ENCODE measurements around the gene IGFBP5.

IGFBP5 gene

GRCh38 chr2:216687646-216688045 is 7.7 kb downstream of the IGFBP5 start:
- TF ChIP-seq ZFX (IDR thresholded peaks at IDR 0.05): no peak
- TF ChIP-seq, protein P1, sequence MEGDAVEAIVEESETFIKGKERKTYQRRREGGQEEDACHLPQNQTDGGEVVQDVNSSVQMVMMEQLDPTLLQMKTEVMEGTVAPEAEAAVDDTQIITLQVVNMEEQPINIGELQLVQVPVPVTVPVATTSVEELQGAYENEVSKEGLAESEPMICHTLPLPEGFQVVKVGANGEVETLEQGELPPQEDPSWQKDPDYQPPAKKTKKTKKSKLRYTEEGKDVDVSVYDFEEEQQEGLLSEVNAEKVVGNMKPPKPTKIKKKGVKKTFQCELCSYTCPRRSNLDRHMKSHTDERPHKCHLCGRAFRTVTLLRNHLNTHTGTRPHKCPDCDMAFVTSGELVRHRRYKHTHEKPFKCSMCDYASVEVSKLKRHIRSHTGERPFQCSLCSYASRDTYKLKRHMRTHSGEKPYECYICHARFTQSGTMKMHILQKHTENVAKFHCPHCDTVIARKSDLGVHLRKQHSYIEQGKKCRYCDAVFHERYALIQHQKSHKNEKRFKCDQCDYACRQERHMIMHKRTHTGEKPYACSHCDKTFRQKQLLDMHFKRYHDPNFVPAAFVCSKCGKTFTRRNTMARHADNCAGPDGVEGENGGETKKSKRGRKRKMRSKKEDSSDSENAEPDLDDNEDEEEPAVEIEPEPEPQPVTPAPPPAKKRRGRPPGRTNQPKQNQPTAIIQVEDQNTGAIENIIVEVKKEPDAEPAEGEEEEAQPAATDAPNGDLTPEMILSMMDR (conservative IDR thresholded peaks at IDR 0.05): peak; percentile 48
- H3K27ac ChIP-seq: no peak overlapping the region

- TF ChIP-seq, protein P1 (conservative IDR thresholded peaks at IDR 0.05): no peak
- no peak for TF ChIP-seq ZFX (IDR thresholded peaks at IDR 0.05)
- H3K27ac ChIP-seq: no peak overlapping the region
These were observed 8.2 kb downstream of the IGFBP5 start for GRCh38 chr2:216687111-216687510.

DNA sequence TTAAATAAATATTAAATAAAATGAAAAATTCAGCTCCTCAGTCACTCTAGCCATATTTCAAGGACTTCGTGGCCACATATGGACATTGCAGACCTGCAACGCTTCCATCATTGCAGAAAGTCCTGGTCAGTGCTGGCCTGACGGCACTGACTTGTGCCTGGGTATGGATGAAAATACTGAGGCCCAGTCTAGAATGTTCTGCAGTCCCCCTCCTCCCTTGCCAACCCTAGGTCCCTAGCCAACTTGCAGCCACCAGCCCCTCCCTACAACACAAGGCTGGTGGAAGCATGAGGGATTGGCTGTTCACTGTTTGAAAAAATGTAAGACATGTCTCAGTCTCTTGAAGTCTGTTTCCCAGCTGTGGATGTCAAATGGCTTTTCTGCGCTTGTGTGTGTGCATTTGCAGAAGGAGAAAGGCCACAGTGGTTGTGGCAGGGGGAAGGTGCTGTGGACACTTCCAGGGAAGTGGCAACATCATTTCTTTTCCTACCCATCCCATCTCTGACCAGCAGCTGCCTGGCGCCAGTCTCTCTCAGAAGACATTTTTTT is 9.9 kb downstream of the IGFBP5 start:
- no peak overlapping the region for H3K27ac ChIP-seq
- TF ChIP-seq, protein P1 (conservative IDR thresholded peaks at IDR 0.05): no peak
- no peak for TF ChIP-seq ZFX (IDR thresholded peaks at IDR 0.05)

DNA sequence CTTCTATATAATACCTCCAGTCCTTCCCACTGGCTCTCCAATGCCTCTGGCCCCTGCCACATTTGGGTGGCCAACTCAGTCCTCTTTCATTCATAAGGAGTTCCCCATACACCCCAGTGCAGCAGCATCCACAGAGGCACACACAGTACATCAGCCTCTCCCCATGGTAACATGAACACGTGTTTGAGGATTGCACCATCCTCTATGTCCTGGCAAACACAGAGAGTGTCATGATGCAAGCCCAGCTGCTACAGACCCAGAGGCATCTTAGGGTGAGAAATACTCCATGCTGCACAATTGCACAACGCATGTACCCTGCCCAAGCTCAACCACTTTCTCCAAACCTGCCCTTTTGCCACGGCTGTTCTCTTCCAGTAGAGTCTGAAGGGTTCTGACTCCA is 11.5 kb downstream of the IGFBP5 start:
- TF ChIP-seq, protein P1 (conservative IDR thresholded peaks at IDR 0.05): no peak
- TF ChIP-seq ZFX (IDR thresholded peaks at IDR 0.05): no peak
- H3K27ac ChIP-seq: no peak overlapping the region

- no peak overlapping the region for H3K27ac ChIP-seq
- TF ChIP-seq, protein P1 (conservative IDR thresholded peaks at IDR 0.05): no peak
- TF ChIP-seq ZFX (IDR thresholded peaks at IDR 0.05): no peak
These were observed 13.7 kb downstream of the IGFBP5 start for GRCh38 chr2:216681683-216682082.

DNA sequence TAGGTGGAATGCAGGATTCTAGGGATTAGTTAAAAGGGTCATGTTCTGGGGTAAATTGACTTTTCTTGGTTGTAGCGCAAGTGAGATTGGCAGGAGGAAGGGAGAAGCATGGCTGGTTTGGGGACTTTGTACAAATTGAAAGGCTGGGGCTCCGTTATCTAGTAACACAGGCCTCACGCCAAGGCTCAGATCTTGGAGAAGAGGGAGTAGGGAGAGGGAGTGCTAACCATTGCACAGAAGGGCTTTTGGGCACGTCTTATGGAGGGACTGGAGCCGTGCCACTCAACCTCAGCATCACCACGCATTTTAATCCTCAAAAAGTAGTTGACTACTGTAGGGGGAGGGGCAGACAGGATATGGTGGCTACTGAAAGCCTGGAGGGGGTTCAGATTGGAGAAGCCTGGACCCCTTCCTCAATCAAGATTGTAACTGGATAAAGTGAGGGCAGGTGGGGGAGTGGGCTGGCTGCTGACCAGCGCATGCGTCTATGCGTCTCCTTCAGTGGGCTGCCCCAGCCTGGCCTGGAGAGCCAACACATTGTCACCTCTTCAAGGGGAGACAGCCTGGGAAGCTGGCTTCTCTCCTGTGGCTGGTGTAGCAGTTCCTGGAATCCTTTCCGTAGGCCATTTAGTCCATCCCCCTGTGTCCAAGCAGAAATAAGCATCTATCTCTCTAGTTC is 14.3 kb downstream of the IGFBP5 start:
- no peak overlapping the region for H3K27ac ChIP-seq
- TF ChIP-seq, protein P1 (conservative IDR thresholded peaks at IDR 0.05): no peak
- no peak for TF ChIP-seq ZFX (IDR thresholded peaks at IDR 0.05)

GRCh38 chr2:216679658-216680024 is 15.7 kb downstream of the IGFBP5 start:
- TF ChIP-seq, protein P1 (conservative IDR thresholded peaks at IDR 0.05): no peak
- TF ChIP-seq ZFX (IDR thresholded peaks at IDR 0.05): no peak
- H3K27ac ChIP-seq: no peak overlapping the region

Data from C4-2B (cell line).